Measurements from ENCODE around the gene SEMA3D. TPM values are rescaled to one million over a fixed set of nuclear protein-coding genes. Genes with fewer than 3 reads are reported as not detected.

SEMA3D gene
- total and polyA plus RNA-seq, 2 donors (not counting 3 experiments of a cell fraction or from before 2014, with no cell fraction given) = 9.9 to 10.3 TPM

GRCh38 chr7:85010306-85010705, 176.6 kb downstream of the SEMA3D start:
- Histone ChIP-seq H3K27ac (ENCODE audit: insufficient read depth, low read depth, low read length) (no peak overlapping the region), H3K9ac (replicated peaks; ENCODE audit: extremely low read depth, insufficient read depth, low read length) (no peak overlapping the region), H3K4me3 (replicated peaks in 1 of 3; ENCODE audit: insufficient read depth in 1 of 3, low read depth in 1 of 3, low read length in 3 of 3) (no peak overlapping the region), H4K20me1 (replicated peaks; ENCODE audit: control insufficient read depth, extremely low read depth, insufficient read depth, low read length) (no peaks in the 10 kb centered on the region), H3K4me1 (ENCODE audit: control insufficient read depth, extremely low read depth, insufficient read depth, low read length) (no peaks in the 10 kb centered on the region), H3K79me2 (ENCODE audit: control insufficient read depth, insufficient read depth, low read length) (no peaks in the 10 kb centered on the region), H3K27me3 (ENCODE audit: control insufficient read depth in 2 of 2, insufficient read depth in 2 of 2, low read length in 2 of 2) (no peaks in the 10 kb centered on the region), H3K9me1 (replicated peaks; ENCODE audit: control insufficient read depth, extremely low read depth, insufficient read depth, low read length) (no peaks in the 10 kb centered on the region), H2AFZ (ENCODE audit: low read depth, low read length) (no peak overlapping the region), H3K9me3 (replicated peaks; ENCODE audit: control insufficient read depth, insufficient read depth, low read length) (no peaks in the 10 kb centered on the region), H3K36me3 (ENCODE audit: control insufficient read depth in 2 of 2, extremely low read depth in 1 of 2, insufficient read depth in 2 of 2, low read length in 2 of 2) (no peaks in the 10 kb centered on the region), H3K4me2 (ENCODE audit: insufficient read depth, low read length) (no peak overlapping the region)
- dilution Hi-C loops (cut with MboI; ENCODE audit: extremely low pct_ligation_motif_present, low sequenced_read_pairs) (no loop called here), intact Hi-C loops (cut with micrococcal nuclease) (no loop called here)
- no peak for TF ChIP-seq FOS (IDR thresholded peaks at IDR 0.05; ENCODE audit: borderline replicate concordance, insufficient read depth, low read length)
- TF ChIP-seq GATA2 (IDR thresholded peaks at IDR 0.05; ENCODE audit: insufficient read depth, insufficient read length, low read depth, low read length) = no peak
- no peak for TF ChIP-seq POLR2AphosphoS5 (IDR thresholded peaks at IDR 0.05; ENCODE audit: insufficient read depth, low read depth, low read length)
- no peak for TF ChIP-seq MAX (IDR thresholded peaks at IDR 0.05; ENCODE audit: insufficient read depth, insufficient read length)
- no peak for TF ChIP-seq CTCF (IDR thresholded peaks at IDR 0.05; ENCODE audit: extremely low read depth in 1 of 2, insufficient read depth in 1 of 2, low read depth in 1 of 2, low read length in 2 of 2)
- no peak for TF ChIP-seq POLR2A (IDR thresholded peaks at IDR 0.05; ENCODE audit: low read depth, low read length)
- DNase-seq (ENCODE audit: low read depth, low spot score) = no peak
- no peak for FAIRE-seq
- ChIA-PET CTCF (interaction anchor here (1.1 to 3.2 kb wide), 3 partner anchors 9 to 1074 kb away, joined by 3 to 12 read pairs (median 6); no protein-coding TSS in a partner anchor), POLR2A (no interaction called here)
- BruUV-seq (replicated peaks) = no TSS peak

- no peaks in the 10 kb centered on the region for H3K27me3 ChIP-seq (ENCODE audit: control insufficient read depth in 2 of 2, insufficient read depth in 2 of 2, low read length in 2 of 2)
- H3K4me3 ChIP-seq (replicated peaks in 1 of 3; ENCODE audit: insufficient read depth in 1 of 3, low read depth in 1 of 3, low read length in 3 of 3) = no peak overlapping the region
- dilution Hi-C loops (cut with MboI; ENCODE audit: extremely low pct_ligation_motif_present, low sequenced_read_pairs) (no loop called here), intact Hi-C loops (cut with micrococcal nuclease) (no loop called here)
- POLR2A ChIA-PET = no interaction called here
- FAIRE-seq (no peak), DNase-seq (ENCODE audit: low read depth, low spot score) (no peak)
- BruUV-seq (replicated peaks) = no TSS peak
- H2AFZ ChIP-seq (ENCODE audit: low read depth, low read length) = no peak overlapping the region
- H3K9ac ChIP-seq (replicated peaks; ENCODE audit: extremely low read depth, insufficient read depth, low read length) = no peak overlapping the region
- H3K27ac ChIP-seq (ENCODE audit: insufficient read depth, low read depth, low read length) = no peak overlapping the region
- H3K9me3 ChIP-seq (replicated peaks; ENCODE audit: control insufficient read depth, insufficient read depth, low read length) = no peaks in the 10 kb centered on the region
- H3K4me2 ChIP-seq (ENCODE audit: insufficient read depth, low read length) = no peak overlapping the region
- H3K36me3 ChIP-seq (ENCODE audit: control insufficient read depth in 2 of 2, extremely low read depth in 1 of 2, insufficient read depth in 2 of 2, low read length in 2 of 2) = no peaks in the 10 kb centered on the region
- no peaks in the 10 kb centered on the region for H3K79me2 ChIP-seq (ENCODE audit: control insufficient read depth, insufficient read depth, low read length)
- TF ChIP-seq CTCF (IDR thresholded peaks at IDR 0.05; ENCODE audit: extremely low read depth in 1 of 2, insufficient read depth in 1 of 2, low read depth in 1 of 2, low read length in 2 of 2) (no peak), POLR2A (IDR thresholded peaks at IDR 0.05; ENCODE audit: low read depth, low read length) (no peak), POLR2AphosphoS5 (IDR thresholded peaks at IDR 0.05; ENCODE audit: insufficient read depth, low read depth, low read length) (no peak), JUN (IDR thresholded peaks at IDR 0.05; ENCODE audit: borderline replicate concordance, insufficient read depth, insufficient read length, low read depth) (no peak), MYC (IDR thresholded peaks at IDR 0.05; ENCODE audit: low read depth, low read length) (no peak), GATA2 (IDR thresholded peaks at IDR 0.05; ENCODE audit: insufficient read depth, insufficient read length, low read depth, low read length) (no peak), MAX (IDR thresholded peaks at IDR 0.05; ENCODE audit: insufficient read depth, insufficient read length) (no peak), EZH2 (IDR thresholded peaks at IDR 0.05; ENCODE audit: borderline replicate concordance, low read depth, low read length, severe bottlenecking) (no peak), FOS (IDR thresholded peaks at IDR 0.05; ENCODE audit: borderline replicate concordance, insufficient read depth, low read length) (no peak)
- H3K9me1 ChIP-seq (replicated peaks; ENCODE audit: control insufficient read depth, extremely low read depth, insufficient read depth, low read length) = no peaks in the 10 kb centered on the region
- H3K4me1 ChIP-seq (ENCODE audit: control insufficient read depth, extremely low read depth, insufficient read depth, low read length) = no peaks in the 10 kb centered on the region
- H4K20me1 ChIP-seq (replicated peaks; ENCODE audit: control insufficient read depth, extremely low read depth, insufficient read depth, low read length) = no peaks in the 10 kb centered on the region
- CTCF ChIA-PET = no interaction called here
Observed at GRCh38 chr7:85006754-85007153, 180.1 kb downstream of the SEMA3D start.

Data from endothelial cell of umbilical vein (primary cell).